A673 (cell line): ENCODE results near the gene RIMS1. TPM values are rescaled to one million over a fixed set of nuclear protein-coding genes. Genes with fewer than 3 reads are reported as not detected.
"Not testable (repeated sequence)": the region's sequence is repeated elsewhere in the genome, so short reads cannot be mapped to it uniquely, and the experiment has no call there.

Source experiments
- BruUV-seq: library from RNA; stranded (reverse); fragments of 400-500 nt; replicated peaks from 2 replicates; lab custom pipeline; 2021; lab: Mats Ljungman, UMichigan
- CTCF ChIA-PET: fragments of 300-600 bp; sonication (Branson Sonifier 250); formaldehyde crosslinking; loops from one replicate; lab custom pipeline; 2022; ENCODE audit warnings: antibody characterized with exemption; lab: Charles Lee
- POLR2A ChIA-PET: fragments of 300-600 bp; sonication (Branson Sonifier 250); formaldehyde crosslinking; loops from one replicate; lab custom pipeline; 2022; ENCODE audit warnings: antibody characterized with exemption; ENCODE audit not compliant: low non-redundant PET; lab: Charles Lee
- DNase-seq: peaks from one replicate; pipeline ENCODE4 v3.0.0-alpha.2; 2015; ENCODE audit warnings: low spot score
- H3K27ac ChIP-seq: fragments of 200-600 bp; sonication (generic); 2 replicates; pipeline ENCODE4 v1.5.1; 2016; ENCODE audit warnings: mixed run types, low read depth, mild to moderate bottlenecking, mixed read lengths, antibody characterized with exemption, low read length; ENCODE audit not compliant: poor library complexity, severe bottlenecking
- H3K27me3 ChIP-seq: fragments of 200-600 bp; sonication (generic); replicated peaks from 2 replicates; pipeline ENCODE4 v1.6.1; 2017; ENCODE audit warnings: mixed run types, low read depth, mild to moderate bottlenecking, mixed read lengths, antibody characterized with exemption, low read length; ENCODE audit not compliant: insufficient read depth, poor library complexity
- H3K36me3 ChIP-seq: fragments of 200-600 bp; sonication (generic); 2 replicates; pipeline ENCODE4 v1.6.1; 2016; ENCODE audit warnings: mixed run types, mild to moderate bottlenecking, mixed read lengths, antibody characterized with exemption, low read length; ENCODE audit not compliant: insufficient read depth, poor library complexity, severe bottlenecking
- H3K4me1 ChIP-seq: fragments of 200-600 bp; sonication (generic); 2 replicates; pipeline ENCODE4 v1.6.1; 2017; ENCODE audit warnings: mixed run types, mild to moderate bottlenecking, mixed read lengths, antibody characterized with exemption, low read length; ENCODE audit not compliant: insufficient read depth, poor library complexity, severe bottlenecking
- H3K4me3 ChIP-seq: fragments of 200-600 bp; sonication (generic); 2 replicates; pipeline ENCODE4 v1.5.1; 2016; ENCODE audit warnings: low read depth, mixed run types, mild to moderate bottlenecking, mixed read lengths, low read length; ENCODE audit not compliant: poor library complexity, severe bottlenecking
- H3K9me3 ChIP-seq: fragments of 200-600 bp; sonication (generic); 2 replicates; pipeline ENCODE4 v1.6.1; 2016; ENCODE audit warnings: mixed run types, low read depth, mild to moderate bottlenecking, mixed read lengths, antibody characterized with exemption, low read length; ENCODE audit not compliant: poor library complexity, severe bottlenecking
- CTCF ChIP-seq: fragments of 300-800, 200-600 bp; sonication (generic); conservative IDR thresholded peaks from 2 replicates; pipeline ENCODE4 v1.5.1; 2017; ENCODE audit warnings: low read depth, mild to moderate bottlenecking, antibody characterized with exemption, low read length, moderate library complexity, mixed read lengths
- EZH2 ChIP-seq: fragments of 200-600 bp; sonication (generic); IDR thresholded peaks from 2 replicates; pipeline ENCODE4 v1.6.1; 2017; ENCODE audit warnings: borderline replicate concordance, low read depth, mild to moderate bottlenecking, mixed read lengths, antibody characterized with exemption, low read length; ENCODE audit not compliant: poor library complexity, severe bottlenecking
- intact Hi-C: fragments of 100-400 bp; cut with micrococcal nuclease; formaldehyde crosslinking; loops from one replicate; pipeline ENCODE4 v1.10.0; 2022; ENCODE audit not compliant: unreplicated experiment
- total RNA-seq: library from RNA; stranded (reverse); gene quantifications from 2 replicates; pipeline ENCODE4 v1.2.3, GENCODE V29; 2021

Gene RIMS1
- total RNA-seq, 1 experiment from 2014 or later = 1.3 TPM

DNA sequence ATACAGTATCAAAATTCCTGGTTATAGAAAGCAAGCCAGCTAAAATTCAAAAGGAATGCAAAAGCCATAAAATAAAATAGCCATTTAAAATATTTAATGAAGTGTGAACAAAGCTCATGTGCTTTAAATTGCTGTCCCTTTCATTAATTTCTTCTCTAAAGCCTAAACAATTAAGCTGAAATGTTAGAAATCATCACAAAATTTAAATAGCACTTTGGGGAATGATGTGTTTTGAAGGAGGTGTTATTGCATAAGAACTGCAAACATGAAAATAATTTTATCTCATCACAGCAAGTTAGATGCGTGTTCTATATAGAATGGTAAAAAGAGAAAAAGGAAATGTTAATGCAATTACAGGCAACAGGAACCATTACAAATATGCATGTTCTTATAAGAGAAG lies 111.0 kb downstream of the RIMS1 start:
- H3K27me3 ChIP-seq = no peaks in the 10 kb centered on the region
- ChIA-PET CTCF (no interaction called here), POLR2A (interaction anchor here (0.7 kb wide), 1 partner anchor 1591 kb away, joined by 3 read pairs; no protein-coding TSS in a partner anchor)
- H3K36me3 ChIP-seq = no peaks in the 10 kb centered on the region
- intact Hi-C loops = no loop called here
- H3K27ac ChIP-seq = no peak overlapping the region
- DNase-seq = no peak
- no peak overlapping the region for H3K4me3 ChIP-seq
- TF ChIP-seq EZH2 = no peak
- no peak for TF ChIP-seq CTCF
- no peaks in the 10 kb centered on the region for H3K9me3 ChIP-seq
- H3K4me1 ChIP-seq = no peaks in the 10 kb centered on the region
- BruUV-seq = no TSS peak

GRCh38 chr6:72002415-72002814 lies 116.1 kb downstream of the RIMS1 start:
- Histone ChIP-seq H3K36me3 (no peaks in the 10 kb centered on the region), H3K27ac (no peak overlapping the region), H3K9me3 (peaks cover 6% of the 10 kb centered on the region), H3K27me3 (no peaks in the 10 kb centered on the region), H3K4me1 (no peaks in the 10 kb centered on the region), H3K4me3 (no peak overlapping the region)
- ChIA-PET CTCF (interaction anchor here (0.6 kb wide), 1 partner anchor 380 kb away, joined by 3 read pairs; no protein-coding TSS in a partner anchor), POLR2A (no interaction called here)
- TF ChIP-seq CTCF = no peak
- no peak for TF ChIP-seq EZH2
- intact Hi-C loops = no loop called here
- BruUV-seq = no TSS peak
- no peak for DNase-seq

DNA sequence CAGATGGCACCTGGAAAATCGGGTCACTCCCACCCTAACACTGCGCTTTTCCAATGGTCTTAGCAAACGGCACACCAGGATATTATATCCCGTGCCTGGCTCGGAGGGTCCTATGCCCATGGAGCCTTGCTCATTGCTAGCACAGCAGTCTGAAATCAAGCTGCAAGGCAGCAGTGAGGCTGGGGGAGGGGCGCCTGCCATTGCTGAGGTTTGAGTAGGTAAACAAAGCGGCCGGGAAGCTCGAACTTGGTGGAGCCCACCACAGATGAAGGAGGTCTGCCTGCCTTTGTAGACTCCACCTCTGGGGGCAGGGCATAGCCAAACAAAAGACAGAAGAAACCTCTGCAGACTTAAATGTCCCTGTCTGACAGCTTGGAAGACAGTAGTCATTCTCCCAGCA lies 120.2 kb downstream of the RIMS1 start:
- H3K9me3 ChIP-seq, DNase-seq, H3K27ac ChIP-seq, H3K4me3 ChIP-seq, H3K36me3 ChIP-seq, H3K27me3 ChIP-seq, CTCF ChIA-PET, intact Hi-C loops, POLR2A ChIA-PET, BruUV-seq, H3K4me1 ChIP-seq: not testable (repeated sequence)

- ChIA-PET CTCF (no interaction called here), POLR2A (no interaction called here)
- intact Hi-C loops = no loop called here
- Histone ChIP-seq H3K4me1 (no peaks in the 10 kb centered on the region), H3K27me3 (no peaks in the 10 kb centered on the region), H3K4me3 (no peak overlapping the region), H3K27ac (no peak overlapping the region), H3K36me3 (no peaks in the 10 kb centered on the region), H3K9me3 (no peaks in the 10 kb centered on the region)
- DNase-seq = no peak
- BruUV-seq = no TSS peak
- no peak for TF ChIP-seq CTCF
- TF ChIP-seq EZH2 = no peak
Observed at GRCh38 chr6:72022830-72023229, 136.5 kb downstream of the RIMS1 start.
